ENCODE measurements around the gene RCOR3.
"Not testable (repeated sequence)": the region's sequence is repeated elsewhere in the genome, so short reads cannot be mapped to it uniquely, and the experiment has no call there.

The RCOR3 gene

DNA sequence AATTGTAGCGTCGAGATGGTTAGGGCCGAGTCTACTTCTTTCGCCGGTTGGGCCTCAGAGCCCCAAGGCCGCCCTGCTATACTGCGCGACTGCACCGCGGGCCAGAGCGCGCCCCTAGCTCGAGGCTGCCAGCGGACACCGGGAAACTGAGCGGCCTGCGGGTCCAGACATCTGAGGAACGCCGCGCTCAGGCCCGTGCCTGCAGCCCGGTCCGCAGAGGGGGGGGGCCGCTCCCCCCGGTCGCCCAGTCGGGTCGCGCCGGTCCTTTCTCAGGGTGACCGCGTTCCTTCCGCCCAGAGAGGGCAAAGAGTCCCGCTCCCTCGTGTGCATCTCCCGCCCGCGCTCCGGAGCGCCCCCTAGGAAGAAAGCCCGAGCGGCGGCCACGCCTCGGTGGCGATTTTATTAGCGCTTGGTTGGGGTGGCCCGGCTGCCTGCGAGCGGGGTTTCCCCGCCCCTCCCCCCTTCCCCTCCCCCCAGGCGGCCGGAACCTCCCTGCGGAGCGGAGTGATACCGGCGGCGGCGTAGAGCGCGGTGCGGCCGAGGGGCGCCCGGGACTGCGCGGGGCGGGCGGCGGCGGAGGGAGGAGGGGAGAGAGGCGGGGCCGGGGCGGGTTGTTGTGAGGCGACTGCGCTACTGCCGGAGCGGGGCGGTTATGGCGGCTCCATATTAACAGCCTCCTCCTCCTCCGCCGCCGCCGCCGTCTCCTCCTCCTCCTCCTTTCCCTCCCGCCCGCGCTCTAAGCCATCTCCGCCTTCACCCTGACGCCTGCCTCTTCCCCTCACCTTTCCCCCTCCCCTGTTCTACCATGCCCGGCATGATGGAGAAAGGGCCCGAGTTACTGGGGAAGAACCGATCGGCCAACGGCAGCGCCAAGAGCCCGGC lies at the start of gene RCOR3:
Gene RCOR3 (plus strand): TSS at position 611 of the 882 bp plus-strand sequence. CDS start 195 bp downstream, at position 806.
- peak; percentile 92 for DNase-seq (ENCODE audit: low spot score)

DNA sequence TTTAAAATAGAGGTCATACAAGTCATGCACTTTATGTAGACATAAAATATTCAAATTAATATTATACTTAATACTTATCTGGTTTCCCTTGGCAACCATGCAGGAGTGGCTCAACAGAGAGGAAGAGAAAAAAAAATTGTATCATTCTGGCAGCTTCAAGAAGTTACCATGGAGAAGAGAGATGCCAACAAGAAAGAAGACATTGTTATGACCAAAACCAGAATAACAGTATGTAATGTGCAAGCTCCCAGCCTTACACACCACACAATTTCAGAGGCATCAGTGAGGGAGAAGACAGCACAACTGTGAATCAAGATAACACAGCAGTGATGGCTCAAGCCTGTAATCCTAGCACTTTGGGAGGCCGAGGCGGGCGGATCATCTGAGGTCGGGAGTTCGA lies 49.1 kb upstream of the RCOR3 start:
- DNase-seq (ENCODE audit: low spot score): peak; percentile 18

DNA sequence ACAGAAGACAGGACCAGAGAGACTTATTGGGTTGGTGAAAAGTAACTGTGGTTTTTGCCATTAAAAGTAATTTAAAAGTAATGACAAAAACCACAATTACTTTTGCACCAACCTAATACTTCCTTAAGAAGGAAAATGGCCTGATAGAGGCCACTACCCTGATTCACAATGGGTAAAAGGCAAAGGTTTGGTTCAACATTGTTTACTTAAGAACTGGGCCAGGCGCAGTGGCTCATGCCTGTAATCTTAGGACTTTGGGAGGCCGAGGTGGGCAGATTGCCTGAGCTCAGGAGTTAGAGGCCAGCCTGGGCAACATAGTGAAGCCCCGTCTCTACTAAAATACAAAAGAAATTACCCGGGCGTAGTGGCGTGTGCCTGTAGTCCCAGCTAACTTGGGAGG lies 48.2 kb upstream of the RCOR3 start:
- no peak for DNase-seq (ENCODE audit: low spot score)

DNA sequence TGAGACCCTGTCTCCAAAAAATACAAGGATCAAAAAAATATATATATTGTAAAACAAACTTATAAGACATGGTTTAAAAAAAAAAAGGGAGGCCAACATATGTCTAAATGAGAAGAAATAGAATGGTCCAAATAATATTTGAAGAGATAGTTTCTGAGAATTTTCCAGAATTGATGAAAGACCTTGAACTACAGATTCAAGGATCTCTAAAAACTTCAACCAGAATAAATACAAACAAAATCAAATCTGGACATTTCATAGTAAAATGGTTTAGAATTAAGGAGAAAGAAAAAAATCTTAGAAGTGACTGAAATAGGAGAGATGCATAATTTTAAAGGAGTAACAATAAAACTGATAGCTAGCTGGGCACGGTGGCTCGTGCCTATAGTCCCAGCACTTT lies 45.5 kb upstream of the RCOR3 start:
- DNase-seq (ENCODE audit: low spot score): no peak

DNA sequence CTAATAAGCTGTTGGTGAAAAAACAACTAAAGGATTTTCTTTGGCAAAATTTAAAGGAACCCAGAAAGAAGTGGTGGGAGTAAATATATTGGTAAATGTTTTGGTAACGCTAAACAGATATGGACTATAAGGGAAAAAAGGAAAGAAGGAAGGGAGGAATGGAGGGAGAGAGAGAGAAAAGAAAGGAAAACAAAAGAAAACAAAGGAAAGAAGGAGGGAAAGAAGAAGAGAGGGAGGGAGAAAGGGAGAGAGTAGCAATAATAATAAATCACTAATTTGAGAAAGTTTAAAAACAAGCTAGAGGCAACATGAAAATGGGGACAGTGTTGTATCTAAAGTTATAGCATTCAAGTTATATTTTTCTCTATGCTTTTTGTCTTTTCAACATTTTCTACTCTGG lies 43.6 kb upstream of the RCOR3 start:
- no peak for DNase-seq (ENCODE audit: low spot score)

DNA sequence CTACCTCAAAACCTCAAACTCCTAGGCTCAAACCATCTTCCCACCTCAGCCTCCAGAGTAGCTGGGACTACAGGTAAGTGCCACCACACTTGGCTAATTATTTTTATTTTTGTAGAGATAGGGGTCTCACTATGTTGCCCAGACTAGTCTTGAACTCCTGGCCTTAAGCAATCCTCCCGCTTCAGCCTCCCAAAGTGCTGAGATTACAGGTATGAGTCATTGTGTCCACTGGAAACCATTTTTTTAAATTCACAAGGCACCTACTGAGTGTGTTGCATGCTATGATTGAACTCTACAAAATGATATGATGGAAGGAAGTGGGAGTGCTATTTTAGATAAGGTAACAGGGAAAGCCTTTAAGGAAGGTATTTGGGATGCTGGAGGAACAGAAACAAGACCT lies 41.8 kb upstream of the RCOR3 start:
- DNase-seq (ENCODE audit: low spot score): no peak

DNA sequence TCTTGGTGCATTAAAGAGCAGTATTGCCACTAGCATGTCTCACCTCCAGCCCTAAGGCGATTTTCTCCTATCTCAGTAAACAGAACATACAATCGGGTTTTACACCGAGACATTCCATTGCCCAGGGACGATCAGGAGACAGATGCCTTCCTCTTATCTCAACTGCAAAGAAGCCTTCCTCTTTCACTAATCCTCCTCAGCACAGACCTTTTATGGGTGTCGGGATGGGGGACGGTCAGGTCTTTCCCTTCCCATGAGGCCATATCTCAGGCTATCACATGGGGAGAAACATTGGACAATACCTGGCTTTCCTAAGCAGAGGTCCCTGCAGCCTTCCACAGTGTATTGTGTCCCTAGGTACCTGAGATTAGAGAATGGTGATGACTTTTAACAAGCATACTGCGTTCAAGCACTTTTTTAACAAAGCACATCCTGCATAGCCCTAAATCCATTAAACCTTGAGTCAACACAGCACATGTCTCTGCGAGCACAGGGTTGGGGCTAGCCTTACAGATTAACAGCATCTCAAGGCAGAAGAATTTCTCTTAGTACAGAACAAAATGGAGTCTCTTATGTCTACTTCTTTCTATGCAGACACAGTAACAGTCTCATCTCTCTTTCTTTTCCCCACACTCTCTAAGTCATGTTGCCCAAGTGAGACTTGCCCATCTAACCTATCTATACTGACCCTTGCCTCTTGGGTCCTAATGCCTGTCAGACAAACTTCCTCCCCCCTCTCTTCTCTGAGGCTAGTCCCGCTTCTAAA lies 36.5 kb upstream of the RCOR3 start:
- DNase-seq (ENCODE audit: low spot score): not testable (repeated sequence)

DNA sequence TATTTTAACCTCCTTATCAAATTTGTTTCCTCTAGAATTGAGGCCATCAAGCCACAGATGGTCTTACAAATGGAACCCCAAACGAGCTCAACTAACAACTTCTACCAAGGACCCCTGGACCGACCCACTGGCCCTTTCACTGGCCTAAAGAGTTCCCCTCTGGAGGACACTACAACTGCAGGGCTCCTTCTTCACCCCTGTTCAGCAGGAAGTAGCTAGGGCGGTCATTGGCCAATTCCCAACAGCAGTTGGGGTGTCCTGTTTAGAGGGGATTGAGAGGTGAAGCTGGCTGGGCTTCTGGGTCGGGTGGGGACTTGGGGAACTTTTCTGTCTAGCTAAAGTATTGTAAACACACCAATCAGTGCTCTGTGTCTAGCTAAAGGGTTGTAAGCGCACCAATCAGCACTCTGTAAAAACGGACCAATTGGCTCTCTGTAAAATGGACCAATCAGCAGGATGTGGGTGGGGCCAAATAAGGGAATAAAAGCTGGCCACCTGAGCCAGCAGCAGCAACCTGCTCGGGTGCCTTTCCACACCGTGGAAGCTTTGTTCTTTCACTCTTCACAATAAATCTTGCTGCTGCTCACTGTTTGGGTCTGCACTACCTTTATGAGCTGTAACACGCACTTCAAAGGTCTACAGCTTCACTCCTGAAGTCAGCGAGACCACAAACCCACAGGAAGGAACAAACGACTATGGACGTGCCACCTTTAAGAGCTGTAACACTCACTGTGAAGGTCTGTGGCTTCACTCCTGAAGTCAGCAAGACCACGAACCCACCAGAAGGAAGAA lies 30.4 kb upstream of the RCOR3 start:
- not testable (repeated sequence) for DNase-seq (ENCODE audit: low spot score)

DNA sequence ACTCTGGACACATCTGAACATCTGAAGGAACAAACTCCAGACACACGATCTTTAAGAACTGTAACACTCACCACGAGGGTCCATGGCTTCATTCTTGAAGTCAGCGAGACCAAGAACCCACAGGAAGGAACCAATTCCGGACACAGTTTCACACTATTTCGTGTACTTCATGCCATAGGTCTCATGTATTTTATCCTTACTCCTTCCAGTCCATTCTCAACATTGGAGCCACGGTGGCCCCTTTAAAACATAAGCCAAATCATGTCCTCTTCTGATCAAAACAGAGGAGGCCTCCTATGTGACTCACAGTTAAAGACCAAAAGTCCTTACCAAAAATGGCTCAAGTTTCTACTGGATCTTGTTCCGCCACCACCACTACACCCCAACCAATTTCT lies 29.8 kb upstream of the RCOR3 start:
- no peak for DNase-seq (ENCODE audit: low spot score)

DNA sequence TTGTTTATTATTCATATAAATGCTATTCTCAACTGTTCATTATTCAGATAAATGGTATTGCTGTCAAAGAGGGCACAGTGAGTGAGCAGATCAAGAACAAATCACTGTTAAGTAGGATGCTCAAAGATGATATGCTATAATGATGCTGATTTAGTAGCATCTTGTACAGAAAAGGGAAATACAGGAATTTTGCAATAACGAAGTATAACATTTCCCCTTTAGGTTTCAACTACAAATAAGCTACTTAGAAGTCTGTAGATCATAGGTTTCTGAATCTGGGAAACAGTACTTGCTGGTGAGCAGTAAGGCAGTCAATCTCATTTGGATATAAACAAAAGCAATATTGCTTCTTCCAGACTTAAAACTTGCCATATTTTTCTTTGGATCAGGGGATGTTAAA lies 27.3 kb upstream of the RCOR3 start:
- DNase-seq (ENCODE audit: low spot score): no peak

DNA sequence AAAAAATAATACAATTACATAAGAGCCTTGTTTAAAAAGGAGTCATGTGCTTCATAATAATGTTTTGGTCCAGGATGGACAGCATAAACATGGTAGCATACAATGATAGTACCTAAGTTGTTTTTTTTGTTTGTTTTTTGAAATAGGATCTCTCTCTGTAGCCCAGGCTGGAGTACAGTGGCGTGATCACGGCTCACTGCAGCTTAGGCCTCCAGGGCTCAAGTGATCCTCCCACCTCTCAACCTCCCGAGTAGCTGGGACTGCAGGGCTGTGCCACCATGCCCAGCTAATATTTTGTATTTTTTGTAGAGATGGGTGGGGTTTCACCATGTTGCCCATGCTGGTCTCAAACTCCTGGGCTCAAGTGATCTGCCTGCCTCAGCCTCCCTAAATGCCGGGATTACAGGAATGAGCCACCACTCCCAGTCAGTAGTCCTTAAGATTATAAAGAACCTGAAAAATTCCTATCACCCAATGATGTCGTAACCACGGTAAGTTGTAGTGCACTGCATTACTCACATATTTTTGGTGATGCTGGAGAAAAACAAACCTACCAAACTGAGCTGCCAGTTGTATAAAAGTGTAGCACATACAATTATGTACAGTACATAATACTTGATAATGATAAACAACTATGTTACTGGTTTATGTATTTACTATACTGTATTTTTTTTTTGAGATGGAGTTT lies 22.4 kb upstream of the RCOR3 start:
- no peak for DNase-seq (ENCODE audit: low spot score)

DNA sequence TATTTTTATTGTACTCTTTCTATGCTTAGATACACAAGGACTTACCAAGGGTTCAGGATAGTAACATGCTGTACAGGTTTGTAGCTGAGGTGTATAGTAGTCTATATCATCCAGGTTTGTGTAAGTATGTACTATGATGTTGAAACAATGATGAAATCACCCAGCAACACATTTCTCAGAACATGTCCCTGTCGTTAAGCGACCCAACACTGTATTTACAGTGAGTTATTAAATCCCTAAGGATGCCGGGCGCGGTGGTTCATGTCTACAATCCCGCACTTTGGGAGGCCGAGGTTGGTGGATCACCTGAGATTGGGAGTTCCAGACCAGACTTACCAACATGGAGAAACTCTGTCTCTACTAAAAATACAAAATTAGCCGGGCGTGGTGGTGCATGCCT lies 21.6 kb upstream of the RCOR3 start:
- DNase-seq (ENCODE audit: low spot score): no peak

DNA sequence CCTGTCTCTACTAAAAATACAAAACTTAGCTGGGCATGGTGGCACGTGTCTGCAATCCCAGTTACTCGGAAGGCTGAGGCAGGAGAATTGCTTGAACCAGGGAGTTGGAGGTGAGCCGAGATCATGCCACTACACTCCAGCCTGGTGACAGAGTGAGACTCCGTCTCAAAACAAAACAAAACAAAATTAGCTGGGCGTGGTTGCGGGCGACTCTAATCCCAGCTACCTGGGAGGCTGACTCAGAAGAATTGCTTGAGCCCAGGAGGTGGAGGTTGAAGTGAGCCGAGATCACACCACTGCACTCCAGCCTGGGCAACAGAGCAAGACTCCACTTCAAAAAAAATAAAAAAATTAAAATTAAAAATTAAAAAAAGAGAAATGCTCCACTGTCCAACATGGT lies 18.6 kb upstream of the RCOR3 start:
- DNase-seq (ENCODE audit: low spot score): not testable (repeated sequence)

DNA sequence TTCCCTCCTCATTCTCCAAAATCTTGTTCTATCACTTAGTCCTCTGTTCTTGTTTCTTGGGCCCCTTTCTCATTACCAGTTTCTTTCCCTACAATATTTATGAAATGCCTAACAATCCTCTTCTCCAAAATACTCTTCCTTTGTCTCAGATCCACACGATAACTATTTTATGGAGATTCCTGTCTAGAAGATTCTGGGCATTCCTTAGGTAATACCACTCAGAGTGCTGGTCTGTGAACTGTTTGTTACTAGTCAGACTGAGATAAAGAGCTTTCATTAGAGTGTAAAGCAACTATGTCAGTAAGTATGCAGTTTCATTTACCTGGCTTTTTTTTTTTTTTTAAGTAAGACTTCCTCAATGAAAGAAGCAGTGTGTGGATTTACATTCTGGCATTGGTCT lies 18.1 kb upstream of the RCOR3 start:
- DNase-seq (ENCODE audit: low spot score): no peak

DNA sequence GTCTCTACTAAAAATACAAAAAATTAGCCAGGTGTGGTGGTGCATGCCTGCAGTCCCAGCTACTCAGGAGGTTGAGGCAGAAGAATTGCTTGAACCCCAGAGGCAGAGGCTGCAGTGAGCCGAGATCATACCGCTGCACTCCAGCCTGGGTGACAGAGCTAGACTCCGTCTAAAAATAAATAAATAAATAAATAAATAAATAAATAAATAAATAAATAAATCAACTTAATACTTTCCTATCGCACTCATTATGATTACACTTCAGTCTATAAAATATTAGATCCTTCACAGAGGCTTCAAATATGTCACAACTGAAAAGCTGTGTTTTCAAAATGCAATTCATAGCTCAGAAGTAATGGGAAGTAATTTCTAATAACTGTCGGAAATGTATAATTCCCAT lies 15.5 kb upstream of the RCOR3 start:
- DNase-seq (ENCODE audit: low spot score): not testable (repeated sequence)

DNA sequence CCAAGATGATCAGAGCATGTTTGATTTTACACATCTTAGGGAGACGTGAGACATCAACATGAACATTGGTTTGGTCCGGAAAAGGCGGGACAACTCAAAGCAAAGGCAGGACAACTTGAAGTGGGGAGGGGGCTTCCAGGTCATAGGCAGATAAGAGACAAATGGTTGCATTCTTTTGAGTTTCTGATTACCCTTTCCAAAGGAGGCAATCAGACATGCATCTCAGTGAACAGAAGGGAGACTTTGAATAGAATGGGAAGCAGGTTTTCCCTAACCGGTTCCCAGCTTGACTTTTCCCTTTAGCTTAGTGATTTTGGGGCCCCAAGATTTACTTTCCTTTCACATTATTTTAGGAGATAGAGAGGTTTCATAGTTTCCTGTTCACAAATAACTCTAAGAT lies 12.6 kb upstream of the RCOR3 start:
- DNase-seq (ENCODE audit: low spot score): not testable (repeated sequence)

DNA sequence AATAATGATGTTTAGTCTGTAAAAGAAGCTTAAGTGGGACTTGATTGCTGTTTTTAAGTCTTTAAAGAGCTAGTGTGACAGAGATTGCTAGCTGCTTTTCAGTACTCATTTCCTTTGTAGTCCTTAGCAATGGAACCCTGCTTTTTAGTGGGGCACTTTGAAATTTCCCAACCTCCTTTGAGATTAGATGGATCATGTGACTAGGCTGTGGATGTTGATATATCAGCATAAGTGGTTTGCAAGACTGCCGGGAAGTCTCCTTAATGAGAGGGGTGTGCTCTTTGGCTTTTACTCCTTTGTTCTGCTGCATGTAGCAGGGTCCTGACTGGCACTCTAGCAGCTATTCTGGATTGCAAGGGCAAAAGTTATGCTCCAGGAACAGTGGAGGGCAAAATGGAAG lies 11.2 kb upstream of the RCOR3 start:
- DNase-seq (ENCODE audit: low spot score): no peak

DNA sequence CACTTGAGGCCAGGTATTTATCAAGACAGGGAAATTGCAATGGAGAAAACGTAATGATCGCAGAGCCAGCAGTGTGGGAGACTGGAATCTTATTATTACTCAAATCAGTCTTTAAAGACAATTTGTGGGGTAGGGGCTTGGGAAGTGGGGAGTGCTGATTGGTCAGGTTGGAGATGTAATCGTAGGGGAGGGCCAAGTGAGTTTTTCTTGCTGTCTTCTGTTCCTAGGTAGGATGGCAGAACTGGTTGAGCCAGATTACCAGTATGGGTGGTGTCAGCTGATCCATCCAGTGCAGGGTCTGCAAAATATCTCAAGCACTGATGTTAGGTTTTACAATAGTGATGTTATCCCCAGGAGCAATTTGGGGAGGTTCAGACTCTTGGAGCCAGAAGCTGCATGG lies 9.6 kb upstream of the RCOR3 start:
- DNase-seq (ENCODE audit: low spot score): not testable (repeated sequence)

DNA sequence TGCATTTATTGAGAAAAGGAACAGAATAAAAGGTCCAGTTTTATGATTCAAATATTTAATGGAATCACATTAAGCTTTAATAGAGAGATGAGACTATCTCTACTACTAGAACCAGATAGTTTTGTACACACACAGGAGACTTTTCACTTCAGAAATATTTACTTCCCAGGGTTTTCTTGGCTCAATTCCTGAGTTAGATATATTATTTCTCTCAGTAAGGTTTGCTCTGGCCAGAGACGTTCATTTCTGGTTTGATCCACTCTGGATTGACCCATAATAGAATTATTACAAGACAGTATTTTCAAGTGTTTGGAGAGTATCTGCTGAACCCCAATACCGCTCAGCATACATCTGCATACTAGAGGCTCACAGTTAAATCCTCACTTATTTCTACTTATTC lies 1.3 kb upstream of the RCOR3 start:
- DNase-seq (ENCODE audit: low spot score): no peak

DNA sequence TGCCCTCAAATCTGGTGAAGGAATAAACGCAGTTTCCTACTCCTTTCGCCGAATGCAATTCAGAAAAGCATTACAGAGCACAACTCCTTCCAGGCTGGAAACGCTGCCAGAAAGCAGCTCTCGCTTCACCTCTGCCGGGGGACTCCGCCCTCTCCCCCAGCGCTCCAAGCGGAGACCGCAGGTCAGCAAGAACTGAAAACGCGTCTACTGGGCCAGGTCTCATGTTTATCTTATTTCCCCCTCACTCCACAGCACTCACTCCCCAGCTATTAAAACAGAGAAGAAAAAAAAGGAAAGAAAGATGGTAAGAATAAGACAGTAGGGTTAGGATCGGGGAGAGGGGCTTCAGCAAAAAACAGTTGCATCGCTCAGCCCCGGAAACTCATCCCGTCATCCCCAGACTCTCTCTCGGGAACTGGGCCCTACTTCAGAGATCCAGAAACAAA lies 833 bp upstream of the RCOR3 start:
- peak; percentile 78 for DNase-seq (ENCODE audit: low spot score)

DNA sequence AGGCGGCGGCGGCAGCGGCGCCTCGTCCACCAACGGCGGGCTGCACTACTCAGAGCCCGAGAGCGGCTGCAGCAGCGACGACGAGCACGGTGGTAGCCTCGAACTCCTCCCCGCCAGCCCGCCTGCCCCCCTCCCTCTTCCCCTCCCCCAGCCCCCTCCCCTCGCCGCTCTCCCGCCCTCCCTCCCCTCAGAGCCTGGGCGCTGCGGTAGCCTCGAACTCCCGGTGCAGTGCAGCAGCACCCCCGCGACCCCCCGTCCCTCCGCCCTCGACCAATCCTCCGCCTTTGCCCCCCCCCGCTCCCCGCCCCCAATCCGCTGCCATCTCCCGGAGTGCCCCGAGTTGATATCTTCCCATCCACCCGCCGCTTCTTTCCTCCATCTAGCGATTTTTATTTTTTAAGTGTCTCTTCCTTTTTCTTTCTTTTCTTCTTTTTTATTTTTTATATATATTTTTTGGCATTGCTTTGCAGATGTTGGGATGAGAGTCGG lies 516 bp downstream of the RCOR3 start:
- DNase-seq (ENCODE audit: low spot score): peak; percentile 68

All from globus pallidus (tissue), 1 donor.